GM23338 (cell line): Measurements from ENCODE around the gene HADHB.
"Not testable (repeated sequence)": the region's sequence is repeated elsewhere in the genome, so short reads cannot be mapped to it uniquely, and the experiment has no call there.

Experiments used
- EZH2 ChIP-seq: fragments of 200-600 bp; sonication (generic); IDR thresholded peaks from one replicate; pipeline ENCODE4 v1.8.0; 2017; ENCODE audit warnings: antibody characterized with exemption, mild to moderate bottlenecking, low read depth; ENCODE audit not compliant: unreplicated experiment
- POLR2AphosphoS5 ChIP-seq: IDR thresholded peaks from 2 replicates; pipeline ENCODE4 v1.6.1; 2016; ENCODE audit warnings: antibody characterized with exemption, low read depth
- ZNF114 ChIP-seq: fragments of 250-450 bp; sonication (Bioruptor Pico); IDR thresholded peaks from 2 replicates; pipeline ENCODE4 v1.5.0; 2020; ENCODE audit warnings: mild to moderate bottlenecking, moderate library complexity
- TF ChIP-seq, protein P1 (sequence below), 2 experiments: fragments of 200-600 bp in 1 of 2; sonication (generic) in 1 of 2; conservative IDR thresholded peaks; 2 replicates each; pipeline versions ENCODE4 v1.5.1 to v1.6.1; 2016 to 2017; ENCODE audit warnings: antibody characterized with exemption in 2 of 2, low read depth in 2 of 2, mild to moderate bottlenecking in 2 of 2, moderate library complexity in 1 of 2

DNA sequence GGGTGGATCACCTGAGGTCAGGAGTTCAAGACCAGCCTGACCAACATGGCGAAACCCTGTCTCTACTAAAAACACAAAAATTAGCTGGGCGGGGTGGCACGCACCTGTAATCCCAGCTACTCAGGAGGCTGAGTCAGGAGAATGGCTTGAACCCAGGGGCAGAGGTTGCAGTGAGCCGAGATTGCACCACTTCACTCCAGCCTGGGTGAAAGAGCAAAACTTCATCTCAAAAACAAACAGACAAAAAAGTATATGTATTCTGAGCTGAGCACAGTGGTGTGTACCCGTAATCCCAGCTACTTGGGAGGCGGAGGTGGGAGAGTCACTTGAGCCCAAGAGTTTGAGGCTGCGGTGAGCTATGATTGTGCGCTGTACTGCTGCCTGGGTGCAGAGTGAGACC, 86.6 kb downstream of the HADHB start:
- not testable (repeated sequence) for TF ChIP-seq POLR2AphosphoS5; ZNF114 (CRISPR knock-in tag); EZH2
- TF ChIP-seq, protein P1, sequence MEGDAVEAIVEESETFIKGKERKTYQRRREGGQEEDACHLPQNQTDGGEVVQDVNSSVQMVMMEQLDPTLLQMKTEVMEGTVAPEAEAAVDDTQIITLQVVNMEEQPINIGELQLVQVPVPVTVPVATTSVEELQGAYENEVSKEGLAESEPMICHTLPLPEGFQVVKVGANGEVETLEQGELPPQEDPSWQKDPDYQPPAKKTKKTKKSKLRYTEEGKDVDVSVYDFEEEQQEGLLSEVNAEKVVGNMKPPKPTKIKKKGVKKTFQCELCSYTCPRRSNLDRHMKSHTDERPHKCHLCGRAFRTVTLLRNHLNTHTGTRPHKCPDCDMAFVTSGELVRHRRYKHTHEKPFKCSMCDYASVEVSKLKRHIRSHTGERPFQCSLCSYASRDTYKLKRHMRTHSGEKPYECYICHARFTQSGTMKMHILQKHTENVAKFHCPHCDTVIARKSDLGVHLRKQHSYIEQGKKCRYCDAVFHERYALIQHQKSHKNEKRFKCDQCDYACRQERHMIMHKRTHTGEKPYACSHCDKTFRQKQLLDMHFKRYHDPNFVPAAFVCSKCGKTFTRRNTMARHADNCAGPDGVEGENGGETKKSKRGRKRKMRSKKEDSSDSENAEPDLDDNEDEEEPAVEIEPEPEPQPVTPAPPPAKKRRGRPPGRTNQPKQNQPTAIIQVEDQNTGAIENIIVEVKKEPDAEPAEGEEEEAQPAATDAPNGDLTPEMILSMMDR (conservative IDR thresholded peaks at IDR 0.05; ENCODE audit: low read depth in 2 of 2): not testable (repeated sequence)
